Superior temporal gyrus (tissue), 1 donor: ENCODE results near the gene L3MBTL2.
A peak's percentile ranks its signal among the peaks of the same experiment; 100 is the strongest.
"Not testable (repeated sequence)": the region's sequence is repeated elsewhere in the genome, so short reads cannot be mapped to it uniquely, and the experiment has no call there.

ENCODE experiments used
- DNase-seq: peaks from one replicate; pipeline ENCODE4 v3.0.0-alpha.2; 2016; ENCODE audit errors: extremely low spot score

Gene L3MBTL2

GRCh38 chr22:41241133-41241676 is 36.1 kb downstream of the L3MBTL2 start:
- DNase-seq: no peak

GRCh38 chr22:41242396-41243117 is 37.4 kb downstream of the L3MBTL2 start:
- no peak for DNase-seq

- no peak for DNase-seq
Measured at GRCh38 chr22:41243361-41243760, 38.2 kb downstream of the L3MBTL2 start.

GRCh38 chr22:41245917-41246499 is 40.9 kb downstream of the L3MBTL2 start:
- DNase-seq: no peak

- DNase-seq: no peak
Measured at GRCh38 chr22:41247703-41248102, 42.6 kb downstream of the L3MBTL2 start.

GRCh38 chr22:41248314-41248713 is 43.2 kb downstream of the L3MBTL2 start:
- DNase-seq: no peak

GRCh38 chr22:41248758-41249157 is 43.6 kb downstream of the L3MBTL2 start:
- DNase-seq: no peak

- DNase-seq: no peak
Measured at GRCh38 chr22:41249442-41249841, 44.3 kb downstream of the L3MBTL2 start.

GRCh38 chr22:41250127-41250526 is 45.0 kb downstream of the L3MBTL2 start:
- DNase-seq: no peak

GRCh38 chr22:41252365-41252764 is 47.3 kb downstream of the L3MBTL2 start:
- DNase-seq: no peak

GRCh38 chr22:41254230-41254629 is 49.1 kb downstream of the L3MBTL2 start:
- no peak for DNase-seq

GRCh38 chr22:41256254-41257253 is 51.4 kb downstream of the L3MBTL2 start:
- DNase-seq: no peak

GRCh38 chr22:41257696-41258095 is 52.6 kb downstream of the L3MBTL2 start:
- DNase-seq: no peak

- not testable (repeated sequence) for DNase-seq
Measured at GRCh38 chr22:41259756-41260155, 54.6 kb downstream of the L3MBTL2 start.

- DNase-seq: no peak
Measured at GRCh38 chr22:41260871-41261270, 55.8 kb downstream of the L3MBTL2 start.

GRCh38 chr22:41261541-41262249 is 56.6 kb downstream of the L3MBTL2 start:
- DNase-seq: no peak

- no peak for DNase-seq
Measured at GRCh38 chr22:41262250-41262765, 57.2 kb downstream of the L3MBTL2 start.

- DNase-seq: no peak
Measured at GRCh38 chr22:41263704-41264103, 58.6 kb downstream of the L3MBTL2 start.

- peak; percentile 94 for DNase-seq
Measured at GRCh38 chr22:41264408-41264941, 59.4 kb downstream of the L3MBTL2 start.

GRCh38 chr22:41267958-41268357 is 62.8 kb downstream of the L3MBTL2 start:
- no peak for DNase-seq

GRCh38 chr22:41271787-41272186 is 66.7 kb downstream of the L3MBTL2 start:
- DNase-seq: no peak
